NT2/D1 (cell line): ENCODE measurements around the gene MAP2K3.

Experiments used
- SUZ12 ChIP-seq: IDR thresholded peaks from 2 replicates; pipeline ENCODE4 v1.6.1; 2011; ENCODE audit not compliant: insufficient read length, insufficient read depth; ENCODE audit errors: extremely low read depth
- YY1 ChIP-seq: IDR thresholded peaks from 2 replicates; pipeline ENCODE4 v1.6.1; 2011; ENCODE audit not compliant: insufficient read length, insufficient read depth
- ZNF274 ChIP-seq: IDR thresholded peaks from 2 replicates; pipeline ENCODE4 v1.6.1; 2011; ENCODE audit warnings: mild to moderate bottlenecking, low read depth, low read length

- no peak for TF ChIP-seq ZNF274
- no peak for TF ChIP-seq YY1
- no peak for TF ChIP-seq SUZ12
These were observed 14.5 kb downstream of the MAP2K3 start for GRCh38 chr17:21298983-21299519.
